IMR-90 (cell line): Measurements from ENCODE around the gene FCRL6. TPM values are rescaled to one million over a fixed set of nuclear protein-coding genes. Genes with fewer than 3 reads are reported as not detected.

Experiments used
- ATAC-seq: fragments of 200-7000 bp; cut with Tn5 transposase; 2 replicates; pipeline ENCODE4 v1.9.1; 2020; ENCODE audit warnings: low read depth, mild to moderate bottlenecking, moderate library complexity
- BruUV-seq: library from RNA; stranded (reverse); fragments of 400-500 nt; replicated peaks from 2 replicates; lab custom pipeline; 2021; lab: Mats Ljungman, UMichigan
- CTCF ChIA-PET: fragments of 300-600 bp; formaldehyde crosslinking; extraction: SDS; loops from one replicate; lab custom pipeline; 2021; ENCODE audit warnings: antibody characterized with exemption; lab: Yijun Ruan, JAX
- POLR2A ChIA-PET: fragments of 300-600 bp; sonication (Branson Sonifier 250); formaldehyde crosslinking; loops from one replicate; lab custom pipeline; 2022; ENCODE audit warnings: antibody characterized with exemption; ENCODE audit not compliant: unreplicated experiment; lab: Charles Lee
- DNase-seq: peaks from one replicate; pipeline ENCODE4 v3.0.0; 2013
- H2AFZ ChIP-seq: replicated peaks from 2 replicates; pipeline ENCODE3; 2013; ENCODE audit warnings: low read length, mild to moderate bottlenecking; ENCODE audit not compliant: poor library complexity
- H2AK5ac ChIP-seq: 2 replicates; pipeline ENCODE4 v1.6.1; 2013; ENCODE audit warnings: low read depth, low read length, inconsistent platforms
- H2AK9ac ChIP-seq: replicated peaks from 2 replicates; pipeline ENCODE3; 2013; ENCODE audit warnings: mild to moderate bottlenecking, low read depth, low read length, moderate library complexity; ENCODE audit not compliant: poor library complexity
- H2BK120ac ChIP-seq: 2 replicates; pipeline ENCODE4 v1.6.1; 2013; ENCODE audit warnings: low read depth, low read length, inconsistent platforms
- H2BK15ac ChIP-seq: 3 replicates; pipeline ENCODE4 v1.6.1; 2013; ENCODE audit warnings: low read depth, low read length, inconsistent platforms
- H2BK20ac ChIP-seq: 2 replicates; pipeline ENCODE4 v1.6.1; 2013; ENCODE audit warnings: low read depth, mild to moderate bottlenecking, inconsistent platforms, low read length, moderate library complexity
- H2BK5ac ChIP-seq: 2 replicates; pipeline ENCODE4 v1.6.1; 2013; ENCODE audit warnings: mild to moderate bottlenecking, low read depth, low read length, inconsistent platforms; ENCODE audit not compliant: poor library complexity, severe bottlenecking
- H3K14ac ChIP-seq: replicated peaks from 2 replicates; pipeline ENCODE4 v1.6.1; 2013; ENCODE audit warnings: low read depth, low read length, inconsistent platforms
- H3K18ac ChIP-seq: 2 replicates; pipeline ENCODE4 v1.6.1; 2013; ENCODE audit warnings: low read depth, low read length, control low read depth
- H3K23ac ChIP-seq: 2 replicates; pipeline ENCODE4 v1.6.1; 2013; ENCODE audit warnings: low read depth, low read length, inconsistent platforms
- H3K27ac ChIP-seq: 2 replicates; pipeline ENCODE4 v1.5.1; 2013; ENCODE audit warnings: mild to moderate bottlenecking, control low read depth, low read length; ENCODE audit not compliant: insufficient read depth
- H3K27me3 ChIP-seq: 2 replicates; pipeline ENCODE4 v1.6.1; 2013; ENCODE audit warnings: low read length; ENCODE audit not compliant: control insufficient read depth, insufficient read depth
- H3K36me3 ChIP-seq: 2 replicates; pipeline ENCODE4 v1.6.1; 2013; ENCODE audit warnings: low read length, mixed read lengths; ENCODE audit not compliant: control insufficient read depth, insufficient read depth
- H3K4ac ChIP-seq: 2 replicates; pipeline ENCODE4 v1.6.1; 2013; ENCODE audit warnings: low read depth, low read length, inconsistent platforms
- H3K4me1 ChIP-seq: 2 replicates; pipeline ENCODE4 v1.6.1; 2013; ENCODE audit warnings: low read length, mixed read lengths; ENCODE audit not compliant: control insufficient read depth, insufficient read depth
- H3K4me2 ChIP-seq: 2 replicates; pipeline ENCODE4 v1.6.1; 2013; ENCODE audit warnings: low read depth, mild to moderate bottlenecking, control low read depth, low read length, moderate library complexity
- H3K4me3 ChIP-seq: 2 replicates; pipeline ENCODE4 v1.5.1; 2013; ENCODE audit warnings: low read depth, mild to moderate bottlenecking, control low read depth, low read length, moderate library complexity; ENCODE audit not compliant: insufficient read depth
- H3K56ac ChIP-seq: 2 replicates; pipeline ENCODE4 v1.6.1; 2013; ENCODE audit warnings: low read length, inconsistent platforms; ENCODE audit not compliant: insufficient read depth; ENCODE audit errors: extremely low read depth
- H3K79me1 ChIP-seq, 2 experiments: 2 replicates each; pipeline ENCODE4 v1.6.1; 2013; ENCODE audit warnings: low read length in 2 of 2, inconsistent platforms in 1 of 2, low read depth in 1 of 2
- H3K9ac ChIP-seq: 2 replicates; pipeline ENCODE4 v1.6.1; 2013; ENCODE audit warnings: low read depth, low read length, control low read depth
- H3K9me1 ChIP-seq: 2 replicates; pipeline ENCODE4 v1.6.1; 2013; ENCODE audit warnings: low read length, inconsistent platforms; ENCODE audit not compliant: insufficient read depth
- H3K9me3 ChIP-seq: 2 replicates; pipeline ENCODE4 v1.6.1; 2013; ENCODE audit warnings: low read length; ENCODE audit not compliant: control insufficient read depth, insufficient read depth
- H4K20me1 ChIP-seq: 2 replicates; pipeline ENCODE4 v1.6.1; 2013; ENCODE audit warnings: low read length, inconsistent platforms; ENCODE audit not compliant: insufficient read depth
- H4K5ac ChIP-seq: 2 replicates; pipeline ENCODE4 v1.6.1; 2013; ENCODE audit warnings: mild to moderate bottlenecking, low read depth, low read length, control low read depth
- H4K8ac ChIP-seq, 2 experiments: 2 replicates each; pipeline ENCODE4 v1.6.1; 2013; ENCODE audit warnings: low read depth in 2 of 2, low read length in 2 of 2, control low read depth in 1 of 2, inconsistent platforms in 1 of 2
- H4K91ac ChIP-seq: 2 replicates; pipeline ENCODE4 v1.6.1; 2013; ENCODE audit warnings: low read depth, low read length, inconsistent platforms; ENCODE audit not compliant: insufficient read depth
- BHLHE40 ChIP-seq: fragments of 150-350 bp; IDR thresholded peaks from 2 replicates; pipeline ENCODE4 v1.6.1; 2016; ENCODE audit warnings: mild to moderate bottlenecking, low read depth, low read length
- CTCF ChIP-seq: conservative IDR thresholded peaks from 2 replicates; pipeline ENCODE4 v1.5.1; 2012; ENCODE audit warnings: mild to moderate bottlenecking, low read depth, low read length, improper control_type of control experiment
- MAFK ChIP-seq: IDR thresholded peaks from 2 replicates; pipeline ENCODE4 v1.6.1; 2012; ENCODE audit warnings: low read depth, low read length, improper control_type of control experiment
- MAZ ChIP-seq: IDR thresholded peaks from 2 replicates; pipeline ENCODE4 v1.6.1; 2012; ENCODE audit warnings: low read depth, mild to moderate bottlenecking, low read length, improper control_type of control experiment, moderate library complexity, borderline replicate concordance
- MXI1 ChIP-seq: IDR thresholded peaks from 2 replicates; pipeline ENCODE4 v1.6.1; 2012; ENCODE audit warnings: low read depth, mild to moderate bottlenecking, low read length, moderate library complexity, borderline replicate concordance
- NFE2L2 ChIP-seq: fragments of 150-350 bp; IDR thresholded peaks from 2 replicates; pipeline ENCODE4 v1.6.1; 2016; ENCODE audit warnings: low read depth, mild to moderate bottlenecking, low read length
- POLR2A ChIP-seq: IDR thresholded peaks from 2 replicates; pipeline ENCODE4 v1.6.1; 2012; ENCODE audit warnings: mild to moderate bottlenecking, low read depth, low read length
- RAD21 ChIP-seq: IDR thresholded peaks from 2 replicates; pipeline ENCODE4 v1.6.1; 2012; ENCODE audit warnings: low read length, improper control_type of control experiment
- RCOR1 ChIP-seq: IDR thresholded peaks from 2 replicates; pipeline ENCODE4 v1.6.1; 2012; ENCODE audit warnings: mild to moderate bottlenecking, low read length, improper control_type of control experiment; ENCODE audit not compliant: insufficient replicate concordance
- USF2 ChIP-seq: fragments of 150-350 bp; IDR thresholded peaks from 2 replicates; pipeline ENCODE4 v1.6.1; 2017; ENCODE audit warnings: mild to moderate bottlenecking, antibody characterized with exemption, low read length, low read depth
- WGBS, 2 experiments: methylation state at CpG; one replicate each; pipeline versions ENCODE4 v1.1.5 to v1.1.7; 2013; ENCODE audit warnings: missing lambda C conversion rate in 2 of 2; ENCODE audit not compliant: insufficient read length in 1 of 2; ENCODE audit errors: extremely low coverage in 2 of 2; 5-methylcytosine and 5-hydroxymethylcytosine counted together
- dilution Hi-C: fragments of 300-500 bp; cut with HindIII; formaldehyde crosslinking; loops from one replicate; pipeline ENCODE4 v1.14.3; 2018; ENCODE audit warnings: low sequenced_read_pairs; ENCODE audit not compliant: unreplicated experiment
- in situ Hi-C: fragments of 300-500 bp; cut with MboI; formaldehyde crosslinking; loops from 3 replicates; pipeline ENCODE4 v1.14.3; 2019; ENCODE audit warnings: low sequenced_read_pairs, inconsistent platforms, mixed read lengths
- intact Hi-C: fragments of 100-400 bp; cut with micrococcal nuclease; formaldehyde crosslinking; loops from 2 replicates; pipeline ENCODE4 v1.10.0; 2022
- polyA plus RNA-seq, 3 experiments: library from polyadenylated mRNA; depleted of rRNA; stranded (reverse); fragments of >200 nt; gene quantifications; 2 replicates each; pipeline ENCODE4 v1.2.3, GENCODE V29; 2012; ENCODE audit warnings: low replicate concordance in 1 of 3
- total RNA-seq: library from RNA; depleted of rRNA; stranded (reverse); fragments of >200 nt; gene quantifications from 2 replicates; pipeline ENCODE4 v1.2.3, GENCODE V29; 2012

Gene FCRL6
- total and polyA plus RNA-seq, 2 of the 4 experiments (the other 2 are of a cell fraction): not detected

GRCh38 chr1:159827549-159827948 is 25.4 kb downstream of the FCRL6 start:
- WGBS, 2 experiments: no CpG with 5 or more reads among the region's 3 CpGs
- no peak for ATAC-seq

More at GRCh38 chr1:159827549-159827948, 25.4 kb downstream of the FCRL6 start:
- no peaks in the 10 kb centered on the region for H3K9me3 ChIP-seq
- ChIA-PET POLR2A (no interaction called here), CTCF (interaction anchor here (0.8 to 0.9 kb wide), 2 partner anchors 29 to 258 kb away, joined by 3 to 6 read pairs; no protein-coding TSS in a partner anchor)
- no TSS peak for BruUV-seq
- no peak overlapping the region for H3K23ac ChIP-seq
- no peaks in the 10 kb centered on the region for H4K20me1 ChIP-seq
- H2BK20ac ChIP-seq: no peak overlapping the region
- H3K4ac ChIP-seq: no peak overlapping the region
- no peak overlapping the region for H3K56ac ChIP-seq
- H2BK15ac ChIP-seq: no peak overlapping the region
- no peak overlapping the region for H2AFZ ChIP-seq
- no peak overlapping the region for H2BK5ac ChIP-seq
- dilution Hi-C loops: no loop called here
- H4K8ac ChIP-seq: no peak overlapping the region
- in situ Hi-C loops: no loop called here
- no peak overlapping the region for H3K4me3 ChIP-seq
- no peak overlapping the region for H3K27ac ChIP-seq
- H3K9me1 ChIP-seq: 0 out of 2 replicates have a peak, but pooled peaks cover 3% of the 10 kb centered on the region
- H2AK9ac ChIP-seq: no peak overlapping the region
- H4K5ac ChIP-seq: no peak overlapping the region
- H3K18ac ChIP-seq: no peak overlapping the region
- no peak overlapping the region for H4K91ac ChIP-seq
- H3K27me3 ChIP-seq: peaks cover 12% of the 10 kb centered on the region
- no peak for DNase-seq
- no peak overlapping the region for H3K4me2 ChIP-seq
- H3K4me1 ChIP-seq: peaks cover 2% of the 10 kb centered on the region
- no peak overlapping the region for H3K14ac ChIP-seq
- TF ChIP-seq POLR2A (no peak), BHLHE40 (no peak), USF2 (no peak), RAD21 (no peak), NFE2L2 (no peak), MXI1 (no peak), MAFK (no peak), RCOR1 (no peak), CTCF (no peak), MAZ (no peak)
- no peaks in the 10 kb centered on the region for H3K79me1 ChIP-seq
- H3K9ac ChIP-seq: no peak overlapping the region
- no peak overlapping the region for H2AK5ac ChIP-seq
- H3K36me3 ChIP-seq: no peaks in the 10 kb centered on the region
- no peak overlapping the region for H2BK120ac ChIP-seq
- intact Hi-C loops: no loop called here
